ENCODE results near the gene ITPR1.

DNA sequence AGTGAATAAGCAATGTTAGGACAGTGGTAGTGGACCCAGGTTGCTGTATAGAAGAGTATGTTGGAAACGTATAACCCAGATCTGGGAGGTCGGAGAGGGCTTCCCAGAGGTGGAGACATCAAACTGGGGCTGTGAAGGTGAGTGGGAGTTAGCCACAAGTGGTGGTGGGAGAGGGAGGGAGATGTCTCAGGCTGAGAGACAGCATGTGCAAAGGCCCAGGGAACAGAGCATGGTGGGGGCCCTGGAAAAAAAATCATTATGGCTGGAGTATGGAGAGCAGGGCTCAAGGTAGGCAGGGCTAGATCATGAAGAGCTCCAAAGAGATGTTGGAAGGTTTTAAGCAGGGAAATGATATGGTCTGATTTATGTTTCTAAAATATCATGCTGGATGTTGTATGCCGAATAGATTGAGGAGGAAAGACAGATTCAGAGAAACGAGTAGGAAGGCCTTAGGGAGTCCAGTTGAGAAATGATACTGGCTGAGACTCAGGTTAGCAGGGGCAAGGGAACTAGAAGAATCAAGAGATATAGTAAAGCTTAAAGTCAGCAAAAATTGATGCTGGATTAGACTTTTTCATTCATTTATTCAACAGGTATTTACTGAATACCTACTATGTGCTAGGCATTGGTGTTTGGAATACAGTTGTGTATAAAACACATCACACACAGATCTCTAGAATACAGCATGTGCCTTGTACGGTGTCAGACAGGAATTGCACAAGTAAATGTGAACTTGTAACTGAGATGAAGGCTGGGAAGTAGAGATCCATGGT, 17.0 kb downstream of the ITPR1 start:
- TF ChIP-seq CTCF (conservative IDR thresholded peaks at IDR 0.05) (no peak), EZH2 (IDR thresholded peaks at IDR 0.05; ENCODE audit: low read depth) (no peak)

Data from PC-9 (cell line).